ENCODE results near the gene CLCN1.

CLCN1 gene

GRCh38 chr7:143315776-143316175 lies at the start of gene CLCN1:
CLCN1 (plus strand) TSS chr7:143316111; CDS start chr7:143316213, 102 bp downstream.
- DNase-seq (ENCODE audit: extremely low read depth, low read depth): no peak
- no peak for TF ChIP-seq CTCF (IDR thresholded peaks at IDR 0.05; ENCODE audit: low read depth, low read length, missing control alignments)

GRCh38 chr7:143269251-143269650 lies 46.7 kb upstream of the CLCN1 start:
- no peak for DNase-seq (ENCODE audit: extremely low read depth, low read depth)
- no peak for TF ChIP-seq CTCF (IDR thresholded peaks at IDR 0.05; ENCODE audit: low read depth, low read length, missing control alignments)

More at GRCh38 chr7:143315776-143316175, at the start of gene CLCN1:
- no peak within 1 kb of the TSS for H3K4me3 ChIP-seq (replicated peaks; ENCODE audit: low read depth, low read length)

GRCh38 chr7:143271240-143271639 lies 44.7 kb upstream of the CLCN1 start:
- H3K4me3 ChIP-seq (replicated peaks; ENCODE audit: low read depth, low read length): no peak overlapping the region
- DNase-seq (ENCODE audit: extremely low read depth, low read depth): no peak
- no peak for TF ChIP-seq CTCF (IDR thresholded peaks at IDR 0.05; ENCODE audit: low read depth, low read length, missing control alignments)

More at GRCh38 chr7:143269251-143269650, 46.7 kb upstream of the CLCN1 start:
- no peak overlapping the region for H3K4me3 ChIP-seq (replicated peaks; ENCODE audit: low read depth, low read length)

- no peak for DNase-seq (ENCODE audit: extremely low read depth, low read depth)
- no peak for TF ChIP-seq CTCF (IDR thresholded peaks at IDR 0.05; ENCODE audit: low read depth, low read length, missing control alignments)
Measured at GRCh38 chr7:143272871-143273270, 43.0 kb upstream of the CLCN1 start.

DNA sequence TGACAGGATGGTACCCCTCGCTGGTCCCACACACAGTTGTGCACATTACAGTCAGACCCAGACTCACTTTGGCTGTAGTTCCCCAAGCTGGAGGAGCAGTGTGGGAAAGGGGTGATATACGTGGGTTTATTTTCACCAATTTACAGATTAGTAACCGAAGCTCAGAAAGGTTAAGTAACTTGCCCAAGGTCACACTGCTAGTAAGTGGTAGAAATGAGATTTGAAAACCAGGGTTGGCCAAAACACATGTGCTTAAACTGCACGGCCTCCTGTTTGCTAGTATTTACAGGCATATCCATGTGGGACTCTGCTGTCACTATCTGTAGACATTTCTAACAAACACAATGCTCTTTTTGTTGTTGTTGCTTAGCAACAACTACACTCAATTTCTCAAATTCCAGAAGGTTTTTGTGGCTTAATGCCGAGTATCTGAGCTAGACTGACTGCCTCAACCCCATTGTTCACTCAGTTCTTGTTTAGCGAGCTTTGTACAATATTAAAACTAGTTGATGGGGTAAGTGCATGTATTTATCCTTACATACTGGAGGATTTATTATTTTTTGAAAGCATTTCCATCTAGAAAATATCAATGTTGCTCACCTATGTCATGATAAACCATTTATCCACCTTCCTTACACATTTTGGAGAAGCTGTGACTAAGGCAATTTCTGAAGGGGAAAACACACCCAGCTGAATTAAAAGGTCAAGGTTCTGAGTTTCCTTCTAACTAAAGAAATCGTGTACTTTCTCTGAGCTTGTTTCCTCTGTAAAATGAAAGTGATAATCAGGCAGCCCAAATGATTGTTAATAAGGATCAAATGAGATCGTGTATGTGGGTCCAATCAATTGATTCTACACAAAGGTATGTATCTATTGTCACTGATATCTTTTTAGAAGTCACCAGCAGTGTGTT lies 36.5 kb upstream of the CLCN1 start:
- TF ChIP-seq CTCF (IDR thresholded peaks at IDR 0.05; ENCODE audit: low read depth, low read length, missing control alignments): no peak
- DNase-seq (ENCODE audit: extremely low read depth, low read depth): no peak
- no peak overlapping the region for H3K4me3 ChIP-seq (replicated peaks; ENCODE audit: low read depth, low read length)

More at GRCh38 chr7:143272871-143273270, 43.0 kb upstream of the CLCN1 start:
- H3K4me3 ChIP-seq (replicated peaks; ENCODE audit: low read depth, low read length): no peak overlapping the region

DNA sequence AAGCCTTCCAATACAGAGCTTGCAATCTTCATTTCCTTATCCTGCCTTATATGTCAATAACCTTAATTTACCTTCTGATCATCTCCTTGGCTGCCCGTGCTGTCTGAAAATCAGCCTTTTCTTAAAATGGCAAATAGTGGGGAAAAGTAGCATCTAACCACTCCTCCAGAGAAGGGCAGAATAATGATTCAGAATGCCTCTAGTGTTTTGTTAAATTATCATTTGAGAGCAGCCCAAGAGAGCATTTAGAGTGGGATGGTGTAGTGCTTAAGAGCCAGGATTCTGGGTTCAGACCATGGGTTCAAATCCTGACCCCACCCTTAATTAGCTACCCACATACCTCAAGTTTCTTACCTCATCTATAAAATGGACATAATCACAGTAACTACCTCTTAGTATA lies 35.8 kb upstream of the CLCN1 start:
- no peak for DNase-seq (ENCODE audit: extremely low read depth, low read depth)
- no peak overlapping the region for H3K4me3 ChIP-seq (replicated peaks; ENCODE audit: low read depth, low read length)

More for the DNA sequence above, 35.8 kb upstream of the CLCN1 start:
- no peak for TF ChIP-seq CTCF (IDR thresholded peaks at IDR 0.05; ENCODE audit: low read depth, low read length, missing control alignments)
